Thyroid gland (tissue), 4 donors: ENCODE results near the gene MYO5C. TPM values are rescaled to one million over a fixed set of nuclear protein-coding genes. Genes with fewer than 3 reads are reported as not detected.

ENCODE experiments used
- DNase-seq, 2 donors: peaks; one replicate each; pipeline ENCODE4 v3.0.0-alpha.2; 2019
- H3K27ac ChIP-seq, 3 donors: fragments of 200-600 bp; sonication (generic); 1 replicate in 2 of 3; 2 replicates in 1 of 3; pipeline ENCODE4 v1.5.1; 2016 to 2019; ENCODE audit warnings: mild to moderate bottlenecking in 1 of 3, moderate library complexity in 1 of 3
- H3K27me3 ChIP-seq: fragments of 200-600 bp; sonication (generic); one replicate; pipeline ENCODE4 v1.5.1; 2019
- H3K36me3 ChIP-seq, 2 donors: fragments of 200-600 bp; sonication (generic); one replicate each; pipeline ENCODE4 v1.5.1; 2016 to 2019
- H3K4me1 ChIP-seq, 2 donors: fragments of 200-600 bp; sonication (generic); one replicate each; pipeline ENCODE4 v1.5.1; 2017 to 2019
- H3K4me3 ChIP-seq, 3 donors: fragments of 200-600 bp; sonication (generic); replicated peaks in 1 of 3; 1 replicate in 2 of 3; 2 replicates in 1 of 3; pipeline ENCODE4 v1.5.1; 2016; ENCODE audit warnings: mild to moderate bottlenecking in 1 of 3
- H3K9me3 ChIP-seq: fragments of 200-600 bp; sonication (generic); one replicate; pipeline ENCODE4 v1.5.1; 2017
- POLR2A ChIP-seq, 2 donors: fragments of 450-650 bp; IDR thresholded peaks; one replicate each; pipeline ENCODE4 v1.6.1; 2017; ENCODE audit warnings: antibody characterized with exemption in 2 of 2, mild to moderate bottlenecking in 2 of 2, moderate library complexity in 1 of 2
- WGBS, 2 donors: methylation state at CpG; one replicate each; pipeline ENCODE4 v1.1.5; 2017; 5-methylcytosine and 5-hydroxymethylcytosine counted together
- intact Hi-C: fragments of 100-400 bp; cut with DNase I; formaldehyde crosslinking; loops from one replicate; pipeline ENCODE4 v1.15.1; 2023
- total RNA-seq, 4 donors: library from RNA; depleted of rRNA; stranded (reverse); fragments of >200 nt; gene quantifications; one replicate each; pipeline ENCODE4 v1.2.3, GENCODE V29; 2016
- TF ChIP-seq, protein P1 (sequence below), 6 experiments: fragments of 200-600 bp in 3 of 6; fragments of 450-650 bp in 3 of 6; sonication (generic) in 3 of 6; IDR thresholded peaks; one replicate each; pipeline ENCODE4 v1.5.1; 2016 to 2019; ENCODE audit warnings: antibody characterized with exemption in 6 of 6, mild to moderate bottlenecking in 2 of 6, inconsistent platforms in 1 of 6, moderate library complexity in 1 of 6

Gene MYO5C
- total RNA-seq, 4 donors from 2014 or later, result 84.0 to 130 (median 101) TPM

DNA sequence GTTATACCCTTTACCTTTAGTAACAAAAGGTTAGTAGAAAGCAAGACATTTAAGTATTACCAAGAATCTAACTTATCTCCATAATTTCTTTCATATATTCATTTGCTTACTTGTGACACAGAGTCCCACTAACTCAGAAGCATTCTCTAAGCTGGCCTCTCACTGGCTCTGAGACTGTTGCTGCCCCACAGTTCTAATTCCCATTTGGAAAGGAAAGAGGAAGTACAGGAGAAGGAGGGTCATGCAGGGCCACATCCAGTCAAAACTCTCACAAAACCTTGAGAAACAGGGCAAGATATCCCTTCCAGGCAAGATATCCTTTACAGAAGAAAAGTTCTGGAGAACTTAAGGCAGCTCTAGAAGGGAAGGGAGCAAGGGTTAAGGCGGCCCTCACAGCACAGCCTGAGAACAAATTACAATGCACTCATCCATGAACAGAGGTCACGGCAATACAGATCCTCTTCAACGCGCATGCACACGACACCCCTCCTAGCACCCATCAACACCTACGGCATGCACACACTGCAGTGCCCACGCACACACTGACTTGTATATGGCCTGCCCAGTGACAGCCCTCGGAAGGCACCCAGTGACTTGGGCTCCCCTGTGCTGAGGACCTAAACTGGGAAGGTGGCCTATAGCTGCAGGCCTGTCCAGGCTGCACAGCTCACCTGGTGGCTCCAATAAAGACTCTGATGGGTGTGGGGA is 13.0 kb upstream of the MYO5C start:
- intact Hi-C loops, result no loop called here

DNA sequence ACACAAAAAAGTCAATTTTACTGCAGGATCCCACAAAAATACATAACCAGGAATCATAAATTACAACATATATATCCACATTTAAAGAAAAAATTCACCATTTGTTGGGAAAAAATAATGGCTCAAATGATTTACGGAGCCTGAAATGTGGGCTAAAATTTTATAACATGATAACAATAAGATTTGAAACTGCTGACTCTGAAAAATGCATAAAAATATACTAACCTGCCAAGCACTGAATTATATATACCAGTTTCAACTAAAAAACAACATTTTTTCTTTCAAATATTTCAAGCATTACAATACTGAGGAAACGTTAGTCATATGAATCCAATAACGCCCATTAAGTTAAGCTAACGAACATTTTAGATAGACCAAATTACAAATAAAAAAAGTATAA is 12.2 kb upstream of the MYO5C start:
- Histone ChIP-seq H3K27me3 (no peaks in the 10 kb centered on the region), H3K4me1 (peaks cover 4 to 9% of the 10 kb centered on the region in 2 donors), H3K4me3 (no peak overlapping the region), H3K36me3 (no peaks in the 10 kb centered on the region), H3K9me3 (no peaks in the 10 kb centered on the region), H3K27ac (no peak overlapping the region)
- 94 to 95% methylated on average over 4 of the region's 4 CpGs for WGBS, 2 donors
- DNase-seq, result no peak
- intact Hi-C loops, result no loop called here
- no peak for TF ChIP-seq POLR2A (IDR thresholded peaks at IDR 0.05)
- TF ChIP-seq, protein P1, sequence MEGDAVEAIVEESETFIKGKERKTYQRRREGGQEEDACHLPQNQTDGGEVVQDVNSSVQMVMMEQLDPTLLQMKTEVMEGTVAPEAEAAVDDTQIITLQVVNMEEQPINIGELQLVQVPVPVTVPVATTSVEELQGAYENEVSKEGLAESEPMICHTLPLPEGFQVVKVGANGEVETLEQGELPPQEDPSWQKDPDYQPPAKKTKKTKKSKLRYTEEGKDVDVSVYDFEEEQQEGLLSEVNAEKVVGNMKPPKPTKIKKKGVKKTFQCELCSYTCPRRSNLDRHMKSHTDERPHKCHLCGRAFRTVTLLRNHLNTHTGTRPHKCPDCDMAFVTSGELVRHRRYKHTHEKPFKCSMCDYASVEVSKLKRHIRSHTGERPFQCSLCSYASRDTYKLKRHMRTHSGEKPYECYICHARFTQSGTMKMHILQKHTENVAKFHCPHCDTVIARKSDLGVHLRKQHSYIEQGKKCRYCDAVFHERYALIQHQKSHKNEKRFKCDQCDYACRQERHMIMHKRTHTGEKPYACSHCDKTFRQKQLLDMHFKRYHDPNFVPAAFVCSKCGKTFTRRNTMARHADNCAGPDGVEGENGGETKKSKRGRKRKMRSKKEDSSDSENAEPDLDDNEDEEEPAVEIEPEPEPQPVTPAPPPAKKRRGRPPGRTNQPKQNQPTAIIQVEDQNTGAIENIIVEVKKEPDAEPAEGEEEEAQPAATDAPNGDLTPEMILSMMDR (IDR thresholded peaks at IDR 0.05), result no peak

More for the DNA sequence above, 13.0 kb upstream of the MYO5C start:
- no peak for DNase-seq
- no peak overlapping the region for H3K4me3 ChIP-seq
- peaks cover 0 to 3% of the 10 kb centered on the region in 2 donors for H3K36me3 ChIP-seq
- H3K4me1 ChIP-seq, result peaks cover 4 to 9% of the 10 kb centered on the region in 2 donors
- 45 to 59% methylated on average over 8 of the region's 8 CpGs for WGBS, 2 donors
- H3K27ac ChIP-seq, result peak overlapping the region in 1 of 3 donors; percentile 18
- TF ChIP-seq, protein P1 (IDR thresholded peaks at IDR 0.05), result no peak
- no peak for TF ChIP-seq POLR2A (IDR thresholded peaks at IDR 0.05)
- no peaks in the 10 kb centered on the region for H3K9me3 ChIP-seq
- no peaks in the 10 kb centered on the region for H3K27me3 ChIP-seq

DNA sequence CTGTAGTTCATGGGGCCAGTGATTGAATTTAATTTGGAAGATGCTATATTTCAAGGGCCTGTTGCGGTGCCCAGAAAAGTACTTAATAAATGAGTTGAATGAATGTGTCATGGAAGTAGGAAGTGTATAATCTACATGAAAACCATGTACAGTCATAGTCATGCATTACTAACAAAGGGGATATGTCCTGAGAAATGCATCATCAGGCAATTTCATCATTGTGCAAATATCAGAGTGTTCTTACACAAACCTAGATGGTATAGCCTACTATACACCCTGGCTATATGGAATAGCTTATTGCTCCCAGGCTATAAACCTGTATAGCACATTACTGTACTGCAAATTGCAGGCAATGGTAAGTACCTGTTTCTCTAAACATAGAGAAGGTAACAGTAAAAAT is 10.7 kb upstream of the MYO5C start:
- no peaks in the 10 kb centered on the region for H3K36me3 ChIP-seq
- H3K27me3 ChIP-seq, result no peaks in the 10 kb centered on the region
- intact Hi-C loops, result no loop called here
- H3K27ac ChIP-seq, result no peak overlapping the region
- TF ChIP-seq, protein P1 (IDR thresholded peaks at IDR 0.05), result no peak
- no peak for TF ChIP-seq POLR2A (IDR thresholded peaks at IDR 0.05)
- no peaks in the 10 kb centered on the region for H3K9me3 ChIP-seq
- H3K4me3 ChIP-seq, result no peak overlapping the region
- peaks cover 4 to 9% of the 10 kb centered on the region in 2 donors for H3K4me1 ChIP-seq
- WGBS, 2 donors, result 96 to 98% methylated on average over 1 of the region's 1 CpG
- DNase-seq, result no peak

DNA sequence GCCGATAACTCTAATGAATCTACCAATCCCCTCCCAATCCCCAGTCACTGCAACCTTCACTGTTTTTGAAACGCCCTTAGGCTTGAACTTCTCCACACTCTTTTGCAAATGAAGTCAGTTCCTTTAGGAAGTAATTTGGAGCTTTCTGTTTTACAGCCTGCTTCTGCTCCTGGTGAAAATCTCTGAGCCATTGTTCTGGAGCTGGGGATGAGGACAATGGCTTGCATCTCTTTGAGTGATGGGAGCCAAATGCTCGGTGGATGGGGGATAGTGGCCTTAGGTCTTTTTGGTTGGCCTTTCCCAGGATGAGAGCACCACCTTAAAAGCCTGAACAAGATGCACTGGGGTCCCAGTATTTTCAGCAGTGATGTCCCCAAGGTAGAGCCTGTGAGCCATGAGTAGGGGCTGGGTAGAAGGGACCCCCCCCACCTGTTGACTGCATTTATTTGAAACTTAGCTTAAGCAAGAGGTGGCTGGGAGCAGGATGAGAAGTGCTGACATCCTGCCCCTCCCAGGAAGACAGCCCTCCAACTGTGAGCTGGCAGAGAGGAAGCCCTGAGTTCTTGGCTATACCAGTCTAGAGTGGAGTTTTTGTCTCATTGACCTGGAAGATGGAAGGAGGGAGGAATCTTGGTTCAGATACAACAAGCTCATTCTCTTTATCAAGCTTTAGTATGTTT is 7.6 kb upstream of the MYO5C start:
- intact Hi-C loops, result no loop called here
- Histone ChIP-seq H3K27ac (no peak overlapping the region), H3K36me3 (no peaks in the 10 kb centered on the region), H3K27me3 (no peaks in the 10 kb centered on the region), H3K9me3 (no peaks in the 10 kb centered on the region), H3K4me1 (peaks cover 0 to under 1% of the 10 kb centered on the region in 2 donors), H3K4me3 (no peak overlapping the region)
- DNase-seq, result no peak
- TF ChIP-seq POLR2A (IDR thresholded peaks at IDR 0.05), result no peak
- TF ChIP-seq, protein P1 (IDR thresholded peaks at IDR 0.05), result no peak
- WGBS, 2 donors, result 63 to 70% methylated on average over 3 of the region's 3 CpGs

DNA sequence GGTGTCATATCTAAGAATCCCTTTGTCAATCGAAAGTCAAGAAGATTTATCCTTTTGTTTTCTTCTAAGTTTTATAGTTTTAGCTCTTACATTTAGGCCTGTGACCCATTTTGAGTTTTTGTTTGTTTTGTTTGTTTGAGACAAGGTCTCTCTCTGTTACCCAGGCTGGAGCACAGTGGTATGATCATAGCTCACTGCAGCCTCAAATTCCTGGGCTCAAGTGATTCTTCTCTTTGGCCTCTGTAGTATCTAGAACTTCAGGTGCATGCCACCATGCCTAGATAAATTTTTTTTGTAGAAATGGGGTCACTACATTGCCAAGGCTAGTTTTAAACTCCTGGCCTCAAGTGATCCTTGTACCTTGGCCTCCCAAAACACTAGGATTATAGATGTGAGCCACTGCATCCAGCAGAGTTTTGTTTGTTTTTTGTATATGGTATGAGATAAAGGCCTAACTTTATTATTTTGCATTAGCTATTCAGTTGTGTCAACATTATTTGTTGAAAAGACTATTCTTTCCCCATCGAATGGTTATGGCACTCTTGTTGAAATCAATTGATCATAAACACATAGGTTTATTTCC is 5.8 kb upstream of the MYO5C start:
- WGBS, 2 donors, result 97% methylated on average over 2 of the region's 2 CpGs
- Histone ChIP-seq H3K36me3 (no peaks in the 10 kb centered on the region), H3K4me1 (no peaks in the 10 kb centered on the region), H3K9me3 (no peaks in the 10 kb centered on the region), H3K4me3 (no peak overlapping the region), H3K27ac (no peak overlapping the region), H3K27me3 (no peaks in the 10 kb centered on the region)
- intact Hi-C loops, result no loop called here
- TF ChIP-seq POLR2A (IDR thresholded peaks at IDR 0.05), result no peak
- TF ChIP-seq, protein P1 (IDR thresholded peaks at IDR 0.05), result no peak
- DNase-seq, result no peak
